GM21447 (cell line): ENCODE data around the gene APRT.
A peak's percentile ranks its signal among the peaks of the same experiment; 100 is the strongest.
"Not testable (repeated sequence)": the region's sequence is repeated elsewhere in the genome, so short reads cannot be mapped to it uniquely, and the experiment has no call there.

ENCODE experiments used
- ATAC-seq: cut with Tn5 transposase; IDR thresholded peaks from one replicate; pipeline ENCODE4 v1.9.1; 2021; ENCODE audit not compliant: unreplicated experiment

The APRT gene

GRCh38 chr16:88790312-88791211 lies 21.2 kb downstream of the APRT start:
- ATAC-seq = no peak

- no peak for ATAC-seq
These were observed 22.1 kb downstream of the APRT start for GRCh38 chr16:88789594-88789993.

GRCh38 chr16:88788749-88789148 lies 23.0 kb downstream of the APRT start:
- not testable (repeated sequence) for ATAC-seq

GRCh38 chr16:88787579-88788314 lies 24.0 kb downstream of the APRT start:
- ATAC-seq = no peak

- ATAC-seq = no peak
These were observed 26.4 kb downstream of the APRT start, which contains the start of gene PIEZO1 for GRCh38 chr16:88785106-88785924. Gene PIEZO1, minus strand, starts transcription at chr16:88785220. Its CDS starts 256 bp downstream, at chr16:88784964.

GRCh38 chr16:88784856-88785105 lies 26.9 kb downstream of the APRT start:
- ATAC-seq = no peak

GRCh38 chr16:88784074-88784855 lies 27.5 kb downstream of the APRT start:
- no peak for ATAC-seq

- ATAC-seq = no peak
These were observed 28.2 kb downstream of the APRT start for GRCh38 chr16:88783391-88784073.

- no peak for ATAC-seq
These were observed 29.0 kb downstream of the APRT start for GRCh38 chr16:88782454-88783390.

- ATAC-seq = peak; percentile 50
These were observed 30.3 kb downstream of the APRT start for GRCh38 chr16:88781140-88782077.

GRCh38 chr16:88780142-88781062 lies 31.3 kb downstream of the APRT start:
- ATAC-seq = no peak

- no peak for ATAC-seq
These were observed 32.2 kb downstream of the APRT start for GRCh38 chr16:88779406-88780141.

- no peak for ATAC-seq
These were observed 33.1 kb downstream of the APRT start for GRCh38 chr16:88778541-88779065.

- ATAC-seq = no peak
These were observed 33.5 kb downstream of the APRT start for GRCh38 chr16:88778271-88778525.

GRCh38 chr16:88777471-88778270 lies 34.1 kb downstream of the APRT start:
- ATAC-seq = no peak
